ENCODE measurements around the gene ZNF317. TPM values are rescaled to one million over a fixed set of nuclear protein-coding genes. Genes with fewer than 3 reads are reported as not detected.

ZNF317 gene
- total RNA-seq, 1 donor from 2014 or later = 19.6 TPM

- peaks cover 17% of the 10 kb centered on the region for H3K9me3 Mint-ChIP-seq
- no peak for DNase-seq (ENCODE audit: low spot score)
- no peak within 1 kb of the TSS for H3K27ac ChIP-seq
- no peaks in the 10 kb centered on the region for H3K4me1 ChIP-seq
- no peak within 1 kb of the TSS for H3K27ac Mint-ChIP-seq
- H3K4me3 ChIP-seq = no peak within 1 kb of the TSS
- TF ChIP-seq CTCF (IDR thresholded peaks at IDR 0.05) (no peak), EZH2 (IDR thresholded peaks at IDR 0.05) (no peak)
- no peaks in the 10 kb centered on the region for H3F3A ChIP-seq (ENCODE audit: low read depth)
- no peak within 1 kb of the TSS for H3K9ac ChIP-seq
- no peaks in the 10 kb centered on the region for H3K27me3 Mint-ChIP-seq (ENCODE audit: insufficient read depth, low read depth)
- no peaks in the 10 kb centered on the region for H3K79me2 ChIP-seq (ENCODE audit: low read depth)
- H3K36me3 Mint-ChIP-seq = peaks cover 12% of the 10 kb centered on the region
- H3K4me3 Mint-ChIP-seq = no peak within 1 kb of the TSS
- no peaks in the 10 kb centered on the region for H3K27me3 ChIP-seq
- no peak within 1 kb of the TSS for H2AFZ ChIP-seq (replicated peaks)
- H4K20me1 ChIP-seq (ENCODE audit: low read depth) = no peaks in the 10 kb centered on the region
- H3K4me2 ChIP-seq = no peak within 1 kb of the TSS
- H3K36me3 ChIP-seq = no peaks in the 10 kb centered on the region
- no peaks in the 10 kb centered on the region for H3K4me1 Mint-ChIP-seq
- H3K9me3 ChIP-seq (ENCODE audit: low read depth) = no peaks in the 10 kb centered on the region
These were observed 38.7 kb downstream of the ZNF317 start, which contains the start of gene OR7D2 for GRCh38 chr19:9178901-9179300. Gene OR7D2 (plus strand): TSS chr19:9178979. CDS start chr19:9185782, 6,803 bp downstream.

GRCh38 chr19:9183000-9183399 lies 42.8 kb downstream of the ZNF317 start:
- peaks cover 18% of the 10 kb centered on the region for H3K9me3 Mint-ChIP-seq
- Histone ChIP-seq H3K9ac (no peak overlapping the region), H3K36me3 (no peaks in the 10 kb centered on the region), H4K20me1 (ENCODE audit: low read depth) (no peaks in the 10 kb centered on the region), H3F3A (ENCODE audit: low read depth) (no peaks in the 10 kb centered on the region), H3K4me2 (no peak overlapping the region), H3K9me3 (ENCODE audit: low read depth) (no peaks in the 10 kb centered on the region), H3K4me1 (no peaks in the 10 kb centered on the region), H3K27me3 (no peaks in the 10 kb centered on the region), H3K4me3 (no peak overlapping the region), H3K79me2 (ENCODE audit: low read depth) (no peaks in the 10 kb centered on the region), H3K27ac (no peak overlapping the region), H2AFZ (replicated peaks) (no peak overlapping the region)
- H3K27ac Mint-ChIP-seq = no peak overlapping the region
- no peaks in the 10 kb centered on the region for H3K27me3 Mint-ChIP-seq (ENCODE audit: insufficient read depth, low read depth)
- no peak for DNase-seq (ENCODE audit: low spot score)
- peaks cover 7% of the 10 kb centered on the region for H3K36me3 Mint-ChIP-seq
- TF ChIP-seq EZH2phosphoT487 (IDR thresholded peaks at IDR 0.05) (no peak), EZH2 (IDR thresholded peaks at IDR 0.05) (no peak), CTCF (IDR thresholded peaks at IDR 0.05) (no peak)
- H3K4me3 Mint-ChIP-seq = no peak overlapping the region
- H3K4me1 Mint-ChIP-seq = no peaks in the 10 kb centered on the region

- H3K27ac ChIP-seq = no peak overlapping the region
- H3K27ac Mint-ChIP-seq = no peak overlapping the region
- H3K4me3 Mint-ChIP-seq = no peak overlapping the region
- H3K4me3 ChIP-seq = no peak overlapping the region
- peaks cover 26% of the 10 kb centered on the region for H3K9me3 Mint-ChIP-seq
- DNase-seq (ENCODE audit: low spot score) = no peak
- peaks cover 5% of the 10 kb centered on the region for H3K27me3 Mint-ChIP-seq (ENCODE audit: insufficient read depth, low read depth)
- H3K4me2 ChIP-seq = no peak overlapping the region
- no peaks in the 10 kb centered on the region for H3F3A ChIP-seq (ENCODE audit: low read depth)
- no peaks in the 10 kb centered on the region for H3K36me3 ChIP-seq
- TF ChIP-seq CTCF (IDR thresholded peaks at IDR 0.05) = no peak
- no peak for TF ChIP-seq EZH2phosphoT487 (IDR thresholded peaks at IDR 0.05)
- TF ChIP-seq EZH2 (IDR thresholded peaks at IDR 0.05) = no peak
- no peak overlapping the region for H2AFZ ChIP-seq (replicated peaks)
- no peaks in the 10 kb centered on the region for H3K27me3 ChIP-seq
- no peaks in the 10 kb centered on the region for H4K20me1 ChIP-seq (ENCODE audit: low read depth)
- H3K4me1 Mint-ChIP-seq = no peaks in the 10 kb centered on the region
- no peaks in the 10 kb centered on the region for H3K4me1 ChIP-seq
- H3K36me3 Mint-ChIP-seq = peaks cover 7% of the 10 kb centered on the region
- H3K79me2 ChIP-seq (ENCODE audit: low read depth) = no peaks in the 10 kb centered on the region
- H3K9me3 ChIP-seq (ENCODE audit: low read depth) = no peaks in the 10 kb centered on the region
- no peak overlapping the region for H3K9ac ChIP-seq
These were observed 47.0 kb downstream of the ZNF317 start for GRCh38 chr19:9187191-9187590.

Data from neural progenitor cell (in vitro differentiated cells).